OCI-LY1 (cell line): ENCODE measurements around the gene TTC14.

Experiments used
- CTCF ChIP-seq: fragments of 200-600 bp; sonication (generic), shearing (Covaris generic); IDR thresholded peaks from 2 replicates; pipeline ENCODE4 v1.5.1; 2017; ENCODE audit warnings: mild to moderate bottlenecking, antibody characterized with exemption, low read length, moderate library complexity, mixed read lengths
- EZH2 ChIP-seq: fragments of 200-600 bp; sonication (generic), shearing (Covaris generic); IDR thresholded peaks from 2 replicates; pipeline ENCODE4 v1.8.0; 2017; ENCODE audit warnings: borderline replicate concordance, mixed run types, mild to moderate bottlenecking, antibody characterized with exemption, low read length, moderate library complexity, mixed read lengths

- TF ChIP-seq CTCF = no peak
- TF ChIP-seq EZH2 = no peak
Observed at GRCh38 chr3:180600473-180600872, 1.5 kb upstream of the TTC14 start.
